Activated gamma-delta T cell treated with anti-CD3 and anti-CD28 coated beads, Interleukin-2, amount 50 U/mL, for 16 hours (primary cell): ENCODE data around the gene GNB4.

ENCODE experiments used
- DNase-seq: peaks from one replicate; pipeline ENCODE4 v3.0.0-alpha.2; 2020; ENCODE audit warnings: low read depth

Gene GNB4

DNA sequence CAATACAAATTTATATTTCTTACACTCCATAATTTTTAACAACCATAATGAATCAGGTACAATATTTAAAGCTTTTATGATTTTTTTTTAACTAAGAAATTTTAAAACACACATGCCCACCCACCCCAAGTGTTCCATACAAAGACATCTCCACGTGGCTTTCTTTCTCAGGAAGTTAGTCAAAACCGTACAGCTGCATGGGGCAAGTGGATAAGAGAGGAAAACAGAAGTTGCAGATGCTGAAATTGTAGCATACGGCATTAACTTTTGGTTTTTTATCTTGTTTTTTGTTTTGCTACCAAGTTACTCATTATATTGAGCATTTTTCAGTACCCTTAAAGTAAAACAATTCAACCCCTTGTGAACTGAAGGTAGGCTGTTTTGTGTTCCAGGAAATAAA is 14.8 kb downstream of the GNB4 start:
- DNase-seq, result no peak

DNA sequence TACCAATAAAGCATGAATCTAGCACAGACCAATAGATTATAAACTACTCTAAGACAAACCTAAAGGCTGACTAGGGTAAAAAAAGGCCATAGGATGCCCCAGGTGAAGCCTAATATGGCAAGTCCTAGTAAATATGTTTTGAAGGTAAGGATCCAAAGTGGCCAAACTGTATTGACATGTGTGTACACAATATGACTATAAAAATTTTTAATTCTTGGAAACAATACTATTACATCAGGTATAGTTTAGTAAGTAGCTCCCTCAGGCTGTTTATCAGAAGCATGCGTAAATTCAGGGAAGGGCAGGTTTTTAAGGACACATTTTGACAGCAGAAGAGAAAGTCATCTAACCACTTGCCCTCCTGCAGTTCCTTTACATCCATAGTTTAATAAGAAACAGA is 18.8 kb downstream of the GNB4 start:
- DNase-seq, result no peak

DNA sequence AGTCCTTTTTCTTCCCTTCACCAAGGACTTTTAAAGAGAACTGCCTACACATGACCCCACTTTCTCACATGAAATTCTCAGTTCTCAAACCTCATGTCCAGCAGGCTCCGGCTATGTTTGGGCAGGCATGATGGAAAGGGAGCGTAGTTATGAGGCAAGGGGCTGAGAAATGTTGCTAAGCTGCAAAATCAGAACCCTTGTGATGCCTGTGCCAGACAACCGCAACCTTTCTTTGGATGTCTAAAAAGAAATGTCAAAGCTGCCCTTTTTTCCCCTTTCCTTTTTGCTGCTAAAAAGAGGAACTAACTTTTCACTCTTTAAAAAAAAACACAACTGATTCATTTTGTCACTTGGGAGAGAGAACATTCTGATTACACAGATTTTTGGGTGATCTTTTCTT is 19.2 kb downstream of the GNB4 start:
- DNase-seq, result no peak

DNA sequence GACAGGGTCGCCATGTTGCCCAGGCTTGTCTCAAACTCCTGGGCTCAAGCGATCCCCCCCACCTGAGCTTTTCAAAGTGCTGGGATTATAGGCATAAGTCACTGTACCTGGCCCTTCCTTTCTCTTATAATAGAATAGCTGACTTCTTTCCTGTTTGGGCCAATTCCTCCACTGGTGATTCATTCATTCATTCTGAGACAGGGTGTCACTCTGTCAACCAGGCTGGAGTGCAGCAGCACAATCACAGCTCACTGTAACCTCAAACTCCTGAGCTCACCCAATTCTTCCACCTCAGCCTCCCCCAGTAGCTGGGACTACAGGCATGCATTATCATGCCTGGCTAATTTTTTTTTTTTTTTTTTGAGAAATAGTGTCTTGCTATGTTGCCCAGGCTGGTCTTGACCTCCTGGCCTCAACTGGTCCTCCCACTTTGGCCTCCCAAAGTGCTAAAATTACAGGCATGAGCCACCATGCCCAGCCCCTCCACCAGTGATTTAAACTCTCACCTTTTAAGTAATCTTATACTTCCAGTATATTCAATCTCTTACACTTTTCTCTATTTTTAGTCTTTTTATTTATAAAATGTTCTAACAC is 20.9 kb downstream of the GNB4 start:
- DNase-seq, result no peak

DNA sequence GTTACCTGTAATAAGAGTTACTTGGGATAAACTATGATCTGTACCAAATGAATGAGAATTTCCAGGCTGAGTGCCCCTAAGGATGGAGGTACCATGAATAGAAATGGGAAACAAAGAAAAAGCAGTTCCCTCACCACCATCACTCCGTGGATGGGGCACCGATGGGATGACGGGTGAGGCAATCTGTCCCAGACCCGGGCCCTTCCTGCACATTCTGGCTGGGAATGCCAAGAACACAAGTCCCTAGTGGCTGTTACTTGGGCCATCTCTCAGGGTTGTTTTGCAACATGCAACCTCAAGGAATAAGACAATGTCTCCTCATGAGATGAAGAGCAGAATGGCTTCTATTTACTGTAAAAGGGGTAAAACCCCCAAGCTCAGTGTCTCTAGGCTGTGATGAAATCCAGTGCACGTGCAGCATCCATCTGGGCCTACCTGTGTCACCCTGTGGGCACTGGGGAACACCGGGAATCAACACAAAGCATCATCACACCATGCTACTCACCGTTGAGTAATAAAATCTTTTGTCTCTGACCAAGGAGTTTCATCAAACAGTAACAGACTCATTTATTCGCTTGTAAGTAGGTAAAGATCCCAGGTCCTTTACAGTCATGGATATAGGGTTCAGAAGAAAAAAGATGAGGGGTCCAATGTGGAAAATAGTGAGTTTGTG is 22.3 kb downstream of the GNB4 start:
- no peak for DNase-seq

DNA sequence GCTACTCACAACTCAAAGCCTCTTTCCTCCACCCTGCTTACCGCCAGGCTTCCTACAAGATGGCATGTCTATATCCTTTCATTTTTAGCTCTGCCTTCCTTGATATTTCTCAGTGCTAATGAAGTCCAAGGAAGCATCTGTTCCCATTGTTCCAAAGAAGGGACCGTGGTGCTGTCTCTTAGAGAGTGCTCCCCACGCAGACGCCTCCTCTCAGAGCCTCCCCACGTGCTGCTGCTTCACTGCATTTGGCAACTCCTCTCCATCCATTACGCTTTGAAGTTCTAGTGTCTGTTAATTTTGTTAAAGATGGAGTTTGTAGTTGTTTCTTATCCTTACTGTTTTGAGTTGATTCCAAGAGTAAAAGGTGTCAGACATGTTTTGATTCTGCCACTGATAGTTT is 26.2 kb downstream of the GNB4 start:
- DNase-seq, result no peak

DNA sequence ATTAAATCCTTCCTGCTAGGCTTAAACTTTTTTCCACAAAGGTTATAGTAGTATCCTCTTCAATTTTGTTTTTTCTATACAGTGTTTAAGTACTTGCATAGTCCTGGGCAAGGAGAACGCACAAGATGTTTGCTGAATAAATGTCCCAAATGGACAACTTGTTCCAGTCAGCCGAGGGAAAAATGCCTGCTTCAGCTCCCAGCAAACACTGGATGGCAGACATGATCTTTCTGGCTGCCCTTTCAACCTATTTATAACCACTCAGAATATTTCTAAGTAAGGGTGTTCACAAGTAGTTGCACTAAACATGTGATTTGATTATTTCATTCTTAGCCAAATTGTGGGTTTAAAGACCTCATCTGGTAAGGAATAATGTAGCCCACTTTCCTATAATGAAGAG is 29.8 kb downstream of the GNB4 start:
- no peak for DNase-seq

DNA sequence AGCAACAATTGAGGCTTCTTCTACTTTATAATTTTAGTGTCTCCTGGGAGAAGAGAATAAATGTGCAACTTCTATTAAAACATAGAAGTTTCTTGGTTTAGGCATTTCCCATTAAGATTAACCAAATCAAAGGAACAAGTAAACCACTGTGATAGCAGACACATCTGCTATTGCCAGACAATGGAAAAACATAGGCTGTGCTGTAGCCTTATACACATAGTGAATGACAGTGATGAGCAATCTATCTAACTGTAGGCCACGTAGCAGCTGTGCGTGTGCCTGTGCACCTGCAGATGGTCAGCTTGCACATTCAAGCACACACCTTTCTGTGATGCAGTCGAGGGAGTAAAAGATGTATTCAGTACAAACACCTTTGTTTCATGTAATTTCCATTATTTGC is 32.7 kb downstream of the GNB4 start:
- no peak for DNase-seq

DNA sequence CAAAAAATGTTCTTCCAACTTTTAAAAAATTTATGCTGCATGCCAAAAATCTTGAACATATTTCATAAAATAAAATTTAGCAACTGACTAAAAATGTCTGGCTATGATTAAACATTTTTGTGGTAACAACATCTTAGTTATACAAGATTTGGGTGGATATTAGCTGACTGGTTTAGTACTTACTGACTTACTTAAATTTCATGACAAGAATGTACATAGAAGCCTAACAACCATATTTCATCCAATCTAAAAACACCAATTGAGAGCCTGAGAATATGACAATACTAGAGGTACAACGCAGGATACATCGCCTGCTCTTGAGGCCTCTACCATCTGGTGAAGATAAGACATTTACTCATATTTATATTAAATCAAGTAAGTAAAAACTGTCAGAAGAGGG is 34.6 kb downstream of the GNB4 start:
- no peak for DNase-seq

DNA sequence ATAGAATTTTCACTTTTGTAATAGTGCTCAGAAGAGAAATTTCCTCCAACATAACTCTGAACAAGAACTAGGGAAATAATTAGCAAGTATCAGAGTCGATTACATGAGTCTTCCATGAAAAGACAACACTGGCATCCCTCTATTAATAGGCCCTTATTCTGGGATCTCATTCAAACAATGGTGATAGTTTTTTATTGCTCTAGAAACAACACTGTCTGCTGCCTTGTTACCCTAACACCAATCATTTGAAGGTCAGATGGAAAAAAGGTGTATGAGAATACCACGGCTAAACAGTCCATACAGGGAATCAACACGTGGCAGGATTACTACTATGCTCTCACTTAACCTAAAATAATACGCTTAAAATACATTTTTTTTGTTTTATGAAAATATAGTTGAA is 35.9 kb downstream of the GNB4 start:
- DNase-seq, result no peak

DNA sequence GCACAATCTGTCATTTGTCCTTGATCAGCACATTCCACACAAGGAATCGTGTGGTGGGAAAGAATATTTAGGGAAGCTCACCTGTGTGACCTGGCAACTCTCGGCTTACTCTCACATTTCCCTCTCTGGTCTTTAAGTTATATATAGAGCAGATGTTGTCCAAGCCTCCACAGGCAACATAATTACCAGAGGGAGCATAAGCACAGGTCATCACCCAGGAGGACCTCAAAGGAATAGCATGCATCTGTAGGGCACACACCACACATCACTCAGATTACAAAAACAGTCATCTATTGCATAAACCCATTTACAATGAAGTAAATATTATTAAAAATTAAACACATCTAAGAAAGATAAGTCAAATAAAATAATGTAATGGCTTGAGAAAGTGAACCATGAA is 36.5 kb downstream of the GNB4 start:
- DNase-seq, result no peak

DNA sequence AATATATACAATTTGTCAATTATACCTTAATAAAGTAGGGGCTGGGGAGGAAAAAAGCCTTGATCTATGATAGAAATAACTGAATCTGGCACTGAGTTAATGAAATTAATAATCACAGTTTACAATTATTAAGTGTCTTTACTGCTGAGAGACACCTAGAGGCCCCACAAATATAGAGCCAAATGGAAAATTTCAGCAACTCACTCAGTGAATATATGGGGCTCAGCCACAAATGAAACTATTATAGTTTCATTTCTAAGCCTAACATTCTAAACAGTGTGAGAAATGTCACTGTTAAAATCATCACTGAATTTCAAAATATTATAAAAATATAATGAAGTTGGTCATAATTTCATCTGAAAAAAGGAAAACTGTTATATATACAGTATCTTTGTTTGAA is 40.3 kb downstream of the GNB4 start:
- no peak for DNase-seq

DNA sequence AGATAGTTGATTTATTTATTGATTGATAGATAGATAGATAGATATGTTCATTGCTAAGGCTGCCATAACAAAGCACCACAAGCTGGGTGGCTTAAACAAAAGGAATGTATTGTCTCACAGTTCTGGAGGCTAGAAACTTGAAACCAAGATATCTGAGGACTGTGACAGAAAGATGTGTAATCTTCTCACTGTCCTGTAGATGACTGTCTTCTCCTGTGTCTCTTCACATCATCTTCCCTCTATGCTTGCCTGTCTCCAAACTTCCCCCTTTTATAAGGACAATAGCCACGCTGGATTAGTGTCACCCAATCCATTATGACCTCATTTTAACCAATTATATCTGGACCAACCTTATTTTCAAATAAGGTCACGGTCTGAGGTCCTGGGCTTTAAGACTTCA is 40.9 kb downstream of the GNB4 start:
- DNase-seq, result no peak

DNA sequence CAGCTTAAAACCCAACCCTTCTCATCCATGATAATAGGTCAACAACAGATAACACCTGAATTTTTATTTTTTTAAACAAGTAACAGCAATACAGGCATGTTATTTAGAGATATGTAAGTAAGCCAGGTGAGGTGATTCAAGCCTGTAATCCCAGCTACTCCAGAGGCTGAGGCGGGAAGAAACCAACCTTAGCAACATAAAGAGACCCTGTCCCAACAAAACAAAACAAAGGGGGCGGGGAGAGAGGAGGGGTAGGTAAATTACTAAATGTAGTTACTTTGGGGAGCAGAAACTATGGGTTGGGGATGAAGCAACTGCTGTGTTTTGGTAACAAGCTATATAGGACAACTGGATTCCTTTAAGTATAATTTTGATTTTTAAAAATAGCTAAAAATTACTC is 47.0 kb downstream of the GNB4 start:
- no peak for DNase-seq

DNA sequence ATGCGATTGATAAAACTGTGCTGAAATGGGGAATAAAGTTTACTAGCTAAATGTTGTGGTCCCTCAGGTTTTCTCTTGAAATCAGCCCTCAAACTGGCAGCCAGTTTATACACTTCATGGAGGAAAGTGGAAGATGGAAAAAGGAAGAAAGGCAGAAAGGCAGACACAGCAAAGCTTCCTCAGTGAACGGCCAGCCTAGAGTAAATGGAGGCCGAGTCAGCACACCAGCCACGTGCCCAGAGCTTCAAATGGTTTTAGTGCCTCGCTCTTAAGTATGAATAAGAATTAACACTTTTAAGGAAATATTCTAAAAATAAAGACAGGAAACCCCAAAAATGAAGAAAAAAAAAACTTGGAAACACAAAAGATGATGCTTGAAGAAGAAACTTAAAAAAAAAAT is 48.3 kb downstream of the GNB4 start:
- DNase-seq, result no peak

DNA sequence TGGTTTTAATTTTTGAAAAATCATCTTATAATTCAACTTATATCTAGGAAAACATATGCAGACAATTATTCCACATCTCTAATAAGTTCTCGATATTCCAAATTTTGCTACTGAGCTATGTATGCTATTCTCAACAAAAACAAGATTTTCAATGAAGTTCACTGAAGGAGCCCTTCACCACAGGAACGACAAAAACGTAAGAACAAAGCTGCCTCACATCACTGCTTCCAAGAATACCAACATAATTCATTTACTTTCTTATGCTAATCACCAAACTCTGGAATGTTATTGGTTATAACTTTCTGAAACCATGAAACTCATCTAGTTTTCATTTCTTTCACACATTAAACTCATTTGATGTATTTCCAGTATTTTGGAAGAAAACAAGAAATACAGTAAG is 49.7 kb downstream of the GNB4 start:
- no peak for DNase-seq

DNA sequence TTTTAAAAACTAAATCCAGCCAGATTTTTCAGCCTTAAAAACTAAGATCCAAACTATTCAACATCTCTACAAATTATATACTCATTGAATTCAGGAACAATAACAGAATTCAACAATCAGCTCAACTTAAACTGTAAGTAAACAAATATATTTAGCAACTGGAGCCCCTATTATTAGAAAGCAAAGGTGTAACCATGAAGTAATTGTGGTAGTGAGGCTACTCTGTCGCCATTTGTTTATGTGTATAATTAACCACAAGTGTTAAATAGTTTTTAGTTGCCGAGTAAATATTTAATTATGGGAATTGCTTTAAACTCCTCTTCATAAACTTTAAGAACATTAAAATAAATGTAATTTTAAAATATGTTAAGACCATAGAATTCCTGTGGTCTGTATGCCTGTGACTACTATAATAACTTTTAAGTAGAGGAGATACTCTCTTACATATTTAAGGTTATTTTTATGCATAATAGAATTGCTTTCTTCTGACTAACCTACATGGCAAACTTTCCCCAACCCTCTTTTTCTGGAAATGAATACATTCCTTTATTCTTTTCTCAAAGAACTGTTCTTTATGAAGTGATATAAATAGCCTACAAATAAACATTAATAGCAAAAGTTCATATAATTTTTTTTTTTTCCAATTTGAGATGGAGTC is 52.6 kb downstream of the GNB4 start:
- no peak for DNase-seq

DNA sequence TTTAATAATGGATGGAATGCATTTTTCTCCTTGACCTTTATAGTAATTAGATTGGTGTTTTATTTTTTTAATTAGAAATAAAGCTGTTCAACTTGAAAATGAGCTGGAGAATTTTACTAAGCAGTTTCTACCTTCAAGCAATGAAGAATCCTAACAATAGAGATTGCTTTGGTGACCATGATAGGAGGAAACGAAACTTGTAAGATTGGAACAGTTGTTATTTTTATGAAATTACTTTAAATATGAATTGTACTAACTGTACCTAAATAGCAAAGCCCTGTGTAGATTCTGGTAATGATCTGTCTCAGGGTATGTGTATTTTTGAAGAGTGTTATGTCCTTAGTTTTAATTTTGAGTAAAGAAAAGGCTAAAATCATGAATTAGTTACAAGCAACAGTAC is 59.4 kb downstream of the GNB4 start:
- DNase-seq, result no peak

DNA sequence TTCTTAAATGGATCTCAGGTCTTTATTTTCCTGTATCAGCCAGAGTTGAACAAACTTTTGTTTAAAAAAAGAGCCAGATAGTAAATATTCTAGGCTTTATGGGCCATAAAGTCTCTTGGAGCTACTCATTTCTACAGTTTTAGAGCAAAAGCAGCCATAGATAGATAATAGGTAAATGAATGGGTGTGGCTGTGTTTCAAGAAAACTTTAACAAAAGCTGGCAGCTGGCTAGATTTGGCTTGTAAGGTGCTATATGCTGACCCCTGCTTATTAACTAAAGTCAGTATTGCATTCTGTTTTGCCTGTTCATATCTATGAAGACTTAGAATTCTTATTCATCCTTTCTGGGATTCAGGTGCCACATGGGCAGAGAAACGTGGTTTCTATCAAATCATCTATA is 74.8 kb downstream of the GNB4 start:
- no peak for DNase-seq

DNA sequence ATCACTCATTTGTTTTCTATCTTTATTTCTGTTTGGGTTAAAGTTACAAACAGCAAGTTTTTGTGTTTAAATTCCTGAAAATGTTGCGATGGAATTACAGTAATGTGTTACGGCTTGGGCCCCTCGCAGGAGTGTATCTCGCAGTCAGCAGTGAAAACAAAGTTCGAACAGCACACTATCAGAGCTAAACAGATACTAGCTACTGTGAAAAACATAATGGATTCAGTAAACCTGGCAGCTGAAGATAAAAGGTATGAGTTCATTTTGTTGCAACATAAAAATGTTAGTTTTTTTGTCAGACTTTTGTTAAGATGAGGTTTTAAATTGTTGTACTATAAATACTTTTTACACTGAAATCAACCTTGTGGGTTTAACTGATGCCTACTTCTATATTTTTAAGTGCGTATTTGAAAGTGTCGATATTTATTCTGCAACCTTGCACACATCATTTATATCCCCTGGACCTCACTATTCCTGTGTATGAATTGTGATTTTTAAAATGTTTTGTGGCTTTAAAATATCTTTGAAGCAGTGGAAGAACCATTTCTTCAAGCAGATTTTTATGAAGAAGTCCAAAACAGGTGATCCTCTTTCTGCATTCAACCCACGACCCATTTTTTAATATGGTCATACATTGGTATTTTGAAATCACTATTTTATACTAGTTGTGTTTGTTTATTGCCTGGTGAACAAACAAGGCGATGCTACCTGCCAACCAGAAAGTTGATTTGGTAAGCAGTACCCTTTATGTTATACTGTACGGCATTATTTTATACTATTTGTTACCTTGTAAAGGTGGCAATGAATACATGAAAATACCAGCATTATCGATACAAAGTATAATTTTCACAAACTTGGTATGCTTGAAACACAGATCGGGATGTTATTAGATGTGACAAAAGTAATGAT is 75.9 kb downstream of the GNB4 start:
- DNase-seq, result no peak

DNA sequence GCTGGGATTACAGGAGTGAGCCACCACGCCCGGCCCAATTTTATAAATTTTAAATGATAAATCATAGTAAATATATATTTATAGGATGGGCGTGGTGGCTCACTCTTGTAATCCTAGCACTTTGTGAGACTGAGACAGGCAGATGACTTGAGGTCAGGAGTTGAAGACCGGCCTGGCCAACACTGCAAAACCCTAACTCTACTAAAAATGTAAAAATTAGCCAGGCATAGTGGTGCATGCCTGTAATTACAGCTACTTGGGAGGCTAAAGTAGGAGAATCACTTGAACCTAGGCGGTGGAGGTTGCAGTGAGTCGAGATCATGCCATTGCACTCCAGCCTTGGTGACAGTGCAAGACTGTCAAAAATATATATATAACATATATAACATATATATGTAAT is 77.3 kb downstream of the GNB4 start:
- no peak for DNase-seq

DNA sequence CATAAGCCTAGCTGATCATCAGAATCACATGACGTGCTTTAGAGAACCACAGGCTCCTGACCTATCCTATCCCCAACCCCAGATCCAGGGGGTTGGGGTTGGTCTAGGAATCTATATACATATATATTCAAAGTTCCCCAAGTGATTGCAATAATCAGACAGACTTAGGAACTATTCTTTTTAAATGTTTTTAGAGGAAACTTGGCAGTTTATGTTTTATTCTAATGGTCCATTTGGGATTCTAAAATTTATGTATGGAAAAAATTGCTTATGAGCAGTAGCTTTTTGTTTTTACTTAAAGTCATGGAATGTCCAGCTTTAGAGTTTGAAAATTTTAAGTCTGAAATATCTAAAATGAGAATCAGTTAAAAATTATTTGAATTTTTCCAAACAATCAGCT is 81.6 kb downstream of the GNB4 start:
- DNase-seq, result no peak

DNA sequence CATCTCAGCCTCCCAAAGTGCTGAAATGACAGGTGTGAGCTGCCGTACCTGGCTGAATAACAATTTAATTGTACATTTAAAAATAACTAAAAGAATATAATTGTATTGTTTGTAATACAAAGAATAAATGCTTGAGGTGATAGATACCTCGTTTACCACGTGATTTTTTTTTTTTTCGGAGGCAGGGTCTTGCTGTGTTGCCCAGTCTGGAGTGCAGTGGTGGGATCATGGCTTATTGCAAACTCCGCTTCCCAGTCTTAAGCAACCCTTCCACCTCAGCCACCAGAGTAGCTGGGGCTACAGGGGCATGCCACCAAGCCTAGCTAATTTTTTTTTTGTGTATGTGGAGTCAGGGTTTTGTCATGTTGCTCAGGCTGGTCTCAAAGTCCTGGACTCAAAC is 87.9 kb downstream of the GNB4 start:
- DNase-seq, result no peak
